ENCODE results near the gene PIH1D1. TPM values are rescaled to one million over a fixed set of nuclear protein-coding genes. Genes with fewer than 3 reads are reported as not detected.
A peak's percentile ranks its signal among the peaks of the same experiment; 100 is the strongest.

Gene PIH1D1
- total RNA-seq, result 53.6 TPM

DNA sequence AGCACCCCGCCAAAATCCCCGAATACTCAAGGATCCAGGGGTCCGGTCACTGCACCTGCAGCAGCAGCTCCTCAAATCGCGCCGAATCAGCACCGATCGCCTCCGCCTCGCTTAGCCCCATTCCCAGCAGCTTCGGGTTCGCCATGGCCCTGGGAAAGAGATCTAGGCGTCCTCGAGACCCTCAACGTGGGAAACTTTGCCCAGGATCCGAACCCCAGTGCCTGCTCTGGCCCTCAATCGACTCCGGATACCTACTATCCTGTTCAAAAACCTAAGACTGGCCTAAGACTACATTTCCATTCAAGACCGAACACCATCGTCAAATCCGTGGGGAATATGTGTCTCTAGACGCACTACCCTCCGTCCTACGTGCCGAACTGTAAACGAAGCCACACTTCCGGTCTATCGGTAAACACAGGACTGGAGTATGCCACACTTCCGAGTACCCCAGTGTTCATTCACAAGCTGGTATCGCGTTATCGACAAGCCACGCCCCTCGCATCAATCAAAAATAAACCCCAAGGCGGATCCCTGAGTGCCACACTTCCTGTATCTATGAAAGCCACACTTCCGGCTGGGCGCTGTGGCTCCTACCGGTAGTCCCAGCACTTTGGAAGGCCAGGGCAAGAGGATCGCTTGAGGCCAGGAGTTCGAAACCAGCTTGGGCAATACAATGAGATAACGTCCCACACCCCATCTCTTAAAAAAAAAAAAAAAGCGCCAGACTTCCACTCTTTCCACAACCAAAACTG lies at the start of gene PIH1D1:
Gene PIH1D1 (minus strand): TSS at position 385 of the 752 bp plus-strand sequence. CDS start 240 bp downstream, at position 145.
- peak; percentile 83 for ATAC-seq

DNA sequence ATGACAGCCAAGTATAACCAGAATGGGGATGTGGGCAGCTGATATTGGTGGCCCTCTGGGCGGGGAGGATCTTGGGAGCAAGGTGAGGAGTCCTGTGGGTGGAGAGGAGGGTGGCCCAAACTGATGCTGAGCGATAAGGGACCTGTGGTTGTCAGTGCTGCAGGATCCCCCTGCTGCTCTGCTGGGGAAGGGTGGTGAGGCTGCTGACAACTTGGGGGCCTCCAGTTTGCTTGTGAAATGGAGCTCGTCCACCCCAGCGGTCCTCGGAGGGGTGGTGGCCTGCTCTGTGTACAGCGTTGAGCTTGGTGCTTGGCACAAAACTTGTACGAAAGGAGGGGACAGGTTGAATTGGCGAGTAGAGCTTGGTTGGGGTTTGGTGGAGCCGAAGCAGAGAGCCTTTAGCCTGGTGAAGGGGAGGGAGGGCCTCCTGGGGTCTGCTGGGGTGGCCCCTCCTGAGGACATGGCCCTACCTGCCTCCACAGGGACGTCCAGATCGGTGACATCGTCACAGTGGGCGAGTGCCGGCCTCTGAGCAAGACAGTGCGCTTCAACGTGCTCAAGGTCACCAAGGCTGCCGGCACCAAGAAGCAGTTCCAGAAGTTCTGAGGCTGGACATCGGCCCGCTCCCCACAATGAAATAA lies 47.5 kb upstream of the PIH1D1 start:
- no peak for ATAC-seq

DNA sequence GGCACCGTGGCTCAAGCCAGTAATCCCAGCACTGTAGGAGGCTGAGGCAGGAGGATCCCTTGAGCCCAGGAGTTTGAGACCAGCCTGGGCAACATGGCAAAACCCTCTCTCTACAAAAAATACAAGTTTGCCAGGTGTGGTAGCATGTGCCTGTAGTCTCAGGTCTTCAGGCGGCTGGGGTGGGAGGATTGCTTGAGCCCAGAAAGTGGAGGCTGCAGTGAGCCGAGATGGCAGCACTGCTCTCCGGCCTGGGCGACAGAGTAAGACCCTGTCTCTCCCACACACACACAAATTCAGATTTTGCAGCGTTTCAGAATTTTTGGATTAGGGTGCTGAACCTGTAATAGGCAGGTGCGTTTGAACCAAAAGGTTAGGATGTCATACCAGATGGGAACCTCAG lies 46.9 kb upstream of the PIH1D1 start:
- ATAC-seq, result no peak

DNA sequence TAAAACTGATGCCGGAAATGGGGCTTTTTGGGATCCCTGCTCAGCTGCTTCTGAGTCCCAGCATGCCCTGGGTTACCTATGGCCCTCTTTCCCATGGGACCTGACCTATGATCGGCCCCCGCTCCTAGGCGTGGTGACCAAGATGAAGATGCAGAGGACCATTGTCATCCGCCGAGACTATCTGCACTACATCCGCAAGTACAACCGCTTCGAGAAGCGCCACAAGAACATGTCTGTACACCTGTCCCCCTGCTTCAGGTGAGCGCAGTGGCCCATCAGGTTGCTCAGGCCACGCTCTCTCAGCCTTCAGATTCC lies 46.1 kb upstream of the PIH1D1 start:
- ATAC-seq, result no peak

DNA sequence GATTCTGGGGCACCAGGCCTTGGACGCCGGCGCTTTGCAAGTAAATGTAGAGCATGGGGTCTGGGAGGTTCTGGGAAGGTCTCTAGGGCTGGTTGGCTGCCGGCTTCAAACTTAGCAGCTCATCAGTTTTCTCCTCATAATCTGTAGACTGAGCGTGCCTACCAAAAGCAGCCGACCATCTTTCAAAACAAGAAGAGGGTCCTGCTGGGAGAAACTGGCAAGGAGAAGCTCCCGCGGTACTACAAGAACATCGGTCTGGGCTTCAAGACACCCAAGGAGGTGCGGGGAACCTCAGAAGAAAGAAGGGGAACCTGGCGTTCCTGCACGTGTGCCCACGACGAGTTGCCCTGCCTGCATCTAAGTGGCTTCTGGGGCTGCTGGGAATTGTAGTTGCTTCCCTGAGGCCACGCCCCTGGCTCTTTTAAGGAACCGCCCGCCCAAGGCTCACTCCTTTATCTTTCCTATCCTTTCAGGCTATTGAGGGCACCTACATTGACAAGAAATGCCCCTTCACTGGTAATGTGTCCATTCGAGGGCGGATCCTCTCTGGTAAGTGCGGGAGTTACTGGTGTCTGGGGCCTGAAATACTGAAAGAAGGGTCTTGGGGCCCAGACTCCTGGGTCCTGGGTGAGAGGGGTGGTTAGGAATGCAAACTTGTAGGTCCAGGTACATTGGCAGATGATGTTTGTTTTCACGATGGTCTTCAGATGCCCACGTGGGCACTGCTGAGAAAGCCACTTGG lies 45.6 kb upstream of the PIH1D1 start:
- peak; percentile 9 for ATAC-seq

DNA sequence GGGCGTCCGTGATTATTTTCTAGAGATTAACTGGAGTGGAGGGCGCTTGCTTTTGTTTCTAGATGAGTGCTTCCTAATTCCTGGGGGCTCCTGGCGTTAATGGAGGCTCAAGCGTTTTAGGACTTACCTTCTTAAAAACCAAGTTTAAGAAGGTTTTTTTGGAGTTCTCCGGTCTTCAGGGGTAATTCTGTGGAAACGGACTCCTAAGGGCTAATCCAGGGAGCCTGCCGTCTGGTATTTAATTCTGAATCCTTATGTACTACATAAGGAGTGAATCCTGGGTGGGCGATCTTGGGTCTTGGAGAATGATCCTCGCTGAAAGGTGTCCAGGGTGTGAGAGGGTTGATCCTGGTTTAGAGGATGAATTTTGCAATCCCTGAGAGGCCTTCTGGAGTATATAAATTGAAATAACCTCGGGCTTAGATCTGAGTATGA lies 45.0 kb upstream of the PIH1D1 start:
- ATAC-seq, result no peak

DNA sequence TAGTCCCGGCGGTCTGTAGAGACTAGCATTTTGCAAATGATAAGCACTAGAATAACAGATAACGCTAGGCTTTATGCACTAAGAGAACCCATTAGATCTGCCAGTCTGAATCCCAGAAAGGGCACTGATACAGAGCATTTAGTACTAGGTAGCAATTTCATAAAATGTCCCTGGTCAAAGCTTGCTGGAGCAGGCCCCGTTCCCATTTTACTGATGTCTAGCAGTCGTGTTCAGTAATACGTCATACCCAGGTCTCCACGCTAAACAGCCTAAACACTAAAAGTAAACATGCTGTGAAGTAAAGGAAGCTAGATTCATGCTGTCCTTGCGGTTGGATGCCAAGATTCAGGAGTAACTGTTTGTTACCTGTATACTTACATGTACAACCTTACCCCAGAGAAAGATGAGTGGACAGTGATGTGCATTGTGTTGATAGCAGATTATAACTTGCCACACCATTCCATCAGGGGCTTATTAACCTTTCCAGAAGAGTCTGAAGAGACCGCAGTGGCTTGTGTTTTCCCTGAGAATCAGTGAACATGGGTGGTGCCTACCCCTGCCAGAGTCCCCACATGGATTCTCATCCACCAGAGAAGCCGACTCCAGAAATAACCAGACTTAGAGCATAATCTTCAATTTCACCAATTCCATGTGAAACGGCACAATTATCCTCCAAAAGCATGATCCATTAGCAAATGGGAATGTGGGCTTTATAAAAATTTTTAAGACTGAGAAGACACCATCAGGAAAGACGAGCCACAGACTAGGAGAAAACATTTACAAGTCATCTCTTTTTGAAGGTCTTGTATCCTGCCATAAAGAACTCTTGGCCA lies 41.2 kb upstream of the PIH1D1 start:
- no peak for ATAC-seq

DNA sequence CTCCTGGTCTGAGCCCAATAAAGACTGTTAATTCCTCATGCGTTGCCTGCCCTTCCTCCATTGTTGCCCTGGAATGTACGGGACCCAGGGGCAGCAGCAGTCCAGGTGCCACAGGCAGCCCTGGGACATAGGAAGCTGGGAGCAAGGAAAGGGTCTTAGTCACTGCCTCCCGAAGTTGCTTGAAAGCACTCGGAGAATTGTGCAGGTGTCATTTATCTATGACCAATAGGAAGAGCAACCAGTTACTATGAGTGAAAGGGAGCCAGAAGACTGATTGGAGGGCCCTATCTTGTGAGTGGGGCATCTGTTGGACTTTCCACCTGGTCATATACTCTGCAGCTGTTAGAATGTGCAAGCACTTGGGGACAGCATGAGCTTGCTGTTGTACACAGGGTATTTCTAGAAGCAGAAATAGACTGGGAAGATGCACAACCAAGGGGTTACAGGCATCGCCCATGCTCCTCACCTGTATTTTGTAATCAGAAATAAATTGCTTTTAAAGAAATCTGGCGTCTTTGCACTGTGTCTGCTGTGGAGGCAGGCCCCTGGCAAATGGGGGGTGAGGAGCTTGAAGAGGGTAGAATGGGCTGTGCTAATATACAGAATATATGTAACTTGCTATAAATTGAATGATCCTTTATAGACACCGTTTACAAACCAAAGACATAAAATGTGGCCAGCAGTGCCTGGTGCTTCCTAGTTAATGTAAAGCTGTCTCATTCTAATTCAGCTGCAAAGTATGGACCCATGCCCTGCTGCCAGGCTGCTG lies 40.4 kb upstream of the PIH1D1 start:
- no peak for ATAC-seq

DNA sequence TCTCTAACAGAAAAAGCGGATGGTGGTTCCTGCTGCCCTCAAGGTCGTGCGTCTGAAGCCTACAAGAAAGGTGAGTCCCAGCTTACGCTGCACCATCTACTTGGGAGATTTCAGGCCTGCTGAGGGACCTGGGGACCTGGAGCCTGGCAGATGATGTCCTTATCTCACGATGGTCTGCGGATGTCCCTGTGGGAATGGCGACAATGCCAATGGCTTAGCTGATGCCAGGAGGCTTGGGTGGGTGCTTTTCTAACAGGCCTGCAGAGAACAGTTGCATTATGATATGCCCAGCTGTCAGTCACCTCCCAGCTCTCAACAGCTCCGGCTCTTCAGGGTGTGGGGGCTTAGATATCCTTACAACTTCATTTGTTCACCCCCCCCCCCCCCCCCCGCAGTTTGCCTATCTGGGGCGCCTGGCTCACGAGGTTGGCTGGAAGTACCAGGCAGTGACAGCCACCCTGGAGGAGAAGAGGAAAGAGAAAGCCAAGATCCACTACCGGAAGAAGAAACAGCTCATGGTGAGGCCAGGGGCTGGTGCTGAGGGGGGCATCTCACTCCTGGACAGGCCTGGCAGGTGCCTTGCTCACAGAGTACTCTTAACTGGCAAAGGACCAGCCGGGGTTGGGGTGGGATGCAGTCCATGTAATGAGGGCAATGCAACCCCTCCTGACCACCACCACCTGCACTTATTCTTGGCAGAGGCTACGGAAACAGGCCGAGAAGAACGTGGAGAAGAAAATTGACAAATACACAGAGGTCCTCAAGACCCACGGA lies 39.6 kb upstream of the PIH1D1 start:
- ATAC-seq, result no peak

DNA sequence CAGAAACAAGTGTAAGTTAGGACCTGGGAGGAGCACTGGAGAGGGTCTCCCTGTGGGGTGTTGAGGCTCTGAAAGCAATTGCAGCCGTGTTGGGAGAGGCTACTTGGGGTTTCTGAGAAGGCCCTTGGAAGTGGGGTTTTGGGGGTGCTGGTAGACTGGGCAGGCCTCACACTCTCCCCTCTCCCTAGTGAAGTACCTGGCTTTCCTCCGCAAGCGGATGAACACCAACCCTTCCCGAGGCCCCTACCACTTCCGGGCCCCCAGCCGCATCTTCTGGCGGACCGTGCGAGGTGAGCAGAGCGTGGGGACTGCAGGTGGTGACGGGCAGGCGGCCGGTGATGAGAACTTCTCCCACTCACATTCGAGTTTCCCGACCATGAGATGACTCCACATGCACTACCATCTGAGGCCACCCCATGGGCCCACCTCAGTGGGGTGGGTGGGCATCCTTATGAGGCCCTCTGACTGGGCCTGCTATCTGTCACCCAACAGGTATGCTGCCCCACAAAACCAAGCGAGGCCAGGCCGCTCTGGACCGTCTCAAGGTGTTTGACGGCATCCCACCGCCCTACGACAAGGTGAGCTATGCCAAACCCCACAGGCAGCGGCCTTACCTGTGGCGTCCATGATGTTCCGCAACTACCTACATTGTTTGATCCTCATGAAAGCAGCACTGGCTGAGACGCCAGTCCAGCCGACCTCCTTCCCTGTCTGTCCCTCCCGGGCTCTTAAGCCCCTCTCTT lies 38.8 kb upstream of the PIH1D1 start:
- no peak for ATAC-seq

DNA sequence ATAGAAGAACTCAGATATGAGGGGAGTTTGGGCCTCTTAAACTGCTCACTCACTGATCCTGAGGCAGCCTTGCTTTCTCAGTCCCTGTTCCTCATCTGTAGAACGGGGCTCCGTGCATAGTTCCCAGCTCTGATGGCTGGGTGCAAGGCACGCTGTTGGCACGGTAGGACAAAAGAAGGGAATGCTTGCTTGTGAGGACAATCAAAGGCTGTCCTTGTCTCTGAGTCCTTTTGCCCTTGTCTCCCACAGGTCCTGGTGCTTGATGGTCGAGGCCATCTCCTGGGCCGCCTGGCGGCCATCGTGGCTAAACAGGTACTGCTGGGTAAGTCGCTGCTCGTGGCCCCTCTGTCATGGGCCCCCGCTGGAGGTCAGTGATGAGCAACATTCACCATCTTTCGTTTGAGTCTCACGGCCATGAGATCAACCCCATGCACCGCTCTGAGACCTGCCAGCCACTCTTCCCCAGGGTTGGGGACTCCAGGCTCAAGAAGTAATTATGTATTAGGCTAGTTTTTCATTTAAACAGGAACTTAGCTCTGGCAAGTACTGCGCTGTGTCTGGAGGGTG lies 38.1 kb upstream of the PIH1D1 start:
- no peak for ATAC-seq

DNA sequence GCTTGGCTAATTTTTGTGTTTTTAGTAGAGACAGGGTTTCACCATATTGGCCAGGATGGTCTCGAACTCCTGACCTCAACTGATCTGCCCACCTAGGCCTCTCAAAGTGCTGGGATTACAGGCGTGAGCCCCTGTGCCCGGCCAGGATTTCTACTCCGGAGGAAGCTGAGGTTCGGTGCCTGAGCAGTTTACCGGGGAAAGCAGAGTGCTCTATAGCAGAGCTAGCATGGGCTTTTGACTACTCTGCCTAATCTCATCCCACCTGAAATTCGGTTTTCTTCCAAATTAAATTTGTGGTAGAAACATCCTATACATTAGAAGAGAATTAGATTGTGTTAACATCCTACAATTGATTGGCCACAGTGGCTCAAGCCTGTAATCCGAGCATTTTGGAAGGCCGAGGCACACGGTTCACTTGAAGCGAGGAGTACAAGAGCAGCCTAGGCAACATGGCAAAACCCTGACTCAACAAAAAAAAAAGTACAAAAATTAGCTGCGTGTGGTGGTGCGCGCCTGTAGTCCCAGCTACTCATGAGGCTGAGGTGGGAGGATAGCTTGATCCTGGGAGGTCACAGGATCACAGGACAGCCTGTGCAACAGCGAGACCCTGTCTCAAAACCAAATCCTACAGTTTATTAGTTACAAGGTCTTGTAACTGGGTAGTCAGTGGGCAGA lies 37.4 kb upstream of the PIH1D1 start:
- ATAC-seq, result no peak

DNA sequence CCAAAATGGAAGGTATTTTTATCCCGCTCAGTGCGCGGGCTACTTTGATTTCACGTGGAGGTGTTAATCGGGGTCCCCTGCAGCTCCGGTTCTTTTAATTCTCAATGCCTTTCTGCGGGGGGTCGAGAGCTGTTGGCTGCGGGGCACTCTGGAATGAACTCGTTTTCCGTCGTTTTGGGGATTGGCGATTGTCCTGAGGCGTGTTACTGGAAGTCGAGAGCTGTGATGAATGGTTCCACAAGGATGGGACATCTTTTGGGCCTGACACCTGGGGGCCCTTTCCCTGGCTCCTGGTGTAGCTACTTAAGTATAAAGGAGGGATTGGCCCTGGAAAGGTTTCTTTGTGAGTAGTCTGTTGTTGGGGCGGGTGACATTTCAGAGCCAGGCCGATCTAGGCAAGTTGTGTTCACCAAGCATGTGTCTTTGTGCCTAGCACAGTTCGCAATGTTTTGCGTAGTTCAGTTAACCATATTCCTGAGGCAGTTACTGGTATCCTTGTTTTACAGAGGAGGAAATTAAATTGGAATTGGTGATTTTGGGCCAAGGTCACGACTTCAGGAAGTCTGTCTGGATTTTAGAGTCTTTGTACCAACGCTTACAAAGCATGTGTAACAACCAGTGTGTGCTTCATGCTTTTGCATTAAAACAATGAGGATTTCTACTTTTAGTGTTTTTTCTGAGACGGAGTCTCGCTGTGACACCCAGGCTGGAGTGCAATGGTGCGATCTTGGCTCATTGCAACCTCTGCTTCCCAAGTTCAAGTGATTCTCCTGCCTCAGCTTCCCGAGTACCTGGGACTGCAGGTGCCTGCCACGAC lies 36.6 kb upstream of the PIH1D1 start:
- no peak for ATAC-seq

DNA sequence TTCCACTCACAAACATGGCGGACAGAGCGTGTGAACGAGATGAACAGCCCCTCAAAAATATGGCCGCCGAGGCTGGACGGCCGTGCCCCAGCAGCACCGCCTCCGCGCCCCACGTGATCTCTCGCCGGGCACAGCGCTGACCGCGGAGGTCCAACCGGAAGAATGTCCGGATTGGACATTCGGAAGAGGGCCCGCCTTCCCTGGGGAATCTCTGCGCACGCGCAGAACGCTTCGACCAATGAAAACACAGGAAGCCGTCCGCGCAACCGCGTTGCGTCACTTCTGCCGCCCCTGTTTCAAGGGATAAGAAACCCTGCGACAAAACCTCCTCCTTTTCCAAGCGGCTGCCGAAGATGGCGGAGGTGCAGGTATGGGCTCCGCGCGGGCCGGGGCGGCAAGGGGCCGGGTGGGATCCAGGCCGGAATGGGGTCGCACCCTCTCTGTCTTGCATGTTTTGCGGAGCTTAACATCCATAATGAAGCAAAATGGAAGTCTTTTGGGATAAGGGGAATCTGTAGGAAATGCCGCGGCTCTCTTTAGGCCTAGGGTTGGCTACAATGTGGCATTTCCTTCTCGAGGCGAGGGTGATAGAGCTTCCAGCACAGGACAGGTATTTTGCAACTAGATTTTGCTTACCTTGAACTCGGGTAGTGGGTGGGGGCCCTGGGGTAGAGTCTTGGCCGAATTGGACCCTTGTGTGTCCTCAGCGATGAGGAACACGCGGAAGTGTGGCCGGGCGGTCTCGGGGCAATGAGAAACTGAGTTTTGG lies 35.8 kb upstream of the PIH1D1 start, which contains the start of gene RPL13A:
Gene RPL13A (plus strand): TSS at position 332 of the 769 bp plus-strand sequence. CDS start 22 bp downstream, at position 354.
- ATAC-seq, result peak; percentile 94

DNA sequence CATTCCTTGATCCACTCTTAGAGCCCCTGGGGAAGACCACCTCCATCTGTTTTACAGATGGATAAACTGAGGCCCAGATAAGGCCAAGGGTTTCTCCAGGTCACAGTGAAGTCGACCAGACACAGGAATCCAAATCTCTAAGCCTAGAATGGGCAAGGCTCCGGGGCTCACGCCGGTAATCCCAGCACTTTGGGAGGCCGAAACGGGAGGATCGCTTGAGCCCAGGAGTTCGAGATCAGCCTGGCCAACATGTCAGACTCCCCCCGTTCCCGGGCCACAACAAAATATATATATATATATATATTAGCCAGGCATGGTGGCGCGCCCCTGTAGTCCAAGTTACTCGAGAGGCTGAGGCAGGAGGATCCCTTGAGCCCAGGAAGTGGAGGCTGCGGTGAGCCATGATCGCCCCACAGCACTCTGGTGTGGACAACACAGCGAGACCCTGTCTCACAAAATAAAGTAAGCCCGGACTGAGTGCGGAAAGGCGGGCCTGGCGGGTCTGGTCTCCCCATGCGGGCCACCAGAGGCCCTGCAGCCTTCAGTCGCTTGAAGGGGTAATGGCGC lies 35.2 kb upstream of the PIH1D1 start:
- ATAC-seq, result no peak

DNA sequence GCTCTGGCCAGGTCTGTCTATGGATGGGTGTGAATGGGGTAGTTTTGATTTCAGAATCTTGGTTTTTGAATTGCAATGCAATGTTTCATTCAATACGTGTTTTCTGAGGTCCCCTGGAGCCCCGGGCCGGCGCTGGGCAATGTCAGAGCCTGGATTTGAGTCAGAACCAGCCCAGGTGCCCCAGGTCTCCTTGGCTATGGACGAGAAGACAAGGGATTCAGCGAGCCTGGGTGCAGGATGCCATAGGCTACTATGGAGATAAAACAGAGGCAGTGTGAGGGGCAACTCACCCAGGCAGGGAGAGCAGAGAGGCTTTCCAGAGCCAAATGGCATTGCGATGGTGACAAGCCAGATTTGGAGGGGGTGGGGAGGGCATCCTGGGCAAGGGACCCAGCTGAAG lies 34.6 kb upstream of the PIH1D1 start:
- no peak for ATAC-seq

DNA sequence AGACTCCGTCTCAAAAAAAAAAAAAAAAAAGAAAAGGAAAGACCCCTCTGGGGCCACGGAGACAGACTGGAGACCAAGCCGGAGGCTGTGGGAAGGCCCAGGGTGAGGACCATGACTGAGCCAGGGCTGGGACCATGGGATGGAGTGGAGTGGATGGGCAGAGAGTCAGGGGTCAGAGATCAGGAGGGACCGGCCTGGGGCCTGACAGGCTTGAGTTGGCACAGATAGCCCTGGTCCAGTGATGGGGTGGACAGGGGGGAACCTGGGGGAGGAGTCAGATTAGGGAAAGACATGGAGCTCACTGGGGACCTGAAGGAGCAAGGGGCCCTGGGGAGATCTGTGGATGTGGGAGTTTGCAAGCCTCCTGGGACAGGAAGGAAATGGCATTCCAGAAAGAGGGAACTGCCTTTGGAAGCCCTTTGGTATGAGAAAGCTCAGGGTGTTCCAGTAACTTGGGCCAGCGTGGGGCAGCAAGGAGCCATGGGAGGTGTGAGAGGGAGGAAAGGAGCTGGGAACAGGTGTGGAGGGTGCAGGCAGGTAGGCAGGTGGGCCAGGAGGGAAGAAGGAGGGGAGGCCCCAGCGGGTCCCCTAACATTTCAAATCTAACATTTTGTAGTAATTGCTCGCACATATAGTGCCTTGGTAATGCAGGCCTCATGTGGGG lies 29.5 kb upstream of the PIH1D1 start:
- peak; percentile 19 for ATAC-seq

Measured in esophagus mucosa (tissue), 1 donor.